HL-60 (cell line): ENCODE results near the gene MEOX1.

Experiments
- DNase-seq, 2 experiments: peaks; one replicate each; pipeline ENCODE4 v3.0.0-alpha.2; 2010 to 2020; ENCODE audit warnings: low read depth in 1 of 2, low spot score in 1 of 2
- H3K27ac ChIP-seq: fragments of 250-450 bp; sonication (Bioruptor Pico); replicated peaks from 2 replicates; pipeline ENCODE4 v1.5.1; 2020; ENCODE audit warnings: mild to moderate bottlenecking, moderate library complexity
- H3K27me3 ChIP-seq: fragments of 250-450 bp; sonication (Bioruptor Pico); 2 replicates; pipeline ENCODE4 v1.5.1; 2021; ENCODE audit warnings: mild to moderate bottlenecking, moderate library complexity; ENCODE audit not compliant: insufficient read depth, poor library complexity, severe bottlenecking
- H3K4me3 ChIP-seq: replicated peaks from 2 replicates; pipeline ENCODE4 v1.5.1; 2011; ENCODE audit warnings: mild to moderate bottlenecking, control low read depth, low read length; ENCODE audit not compliant: insufficient read depth
- GABPA ChIP-seq: IDR thresholded peaks from 2 replicates; pipeline ENCODE4 v1.6.1; 2012; ENCODE audit warnings: low read depth
- POLR2AphosphoS5 ChIP-seq: IDR thresholded peaks from 2 replicates; pipeline ENCODE4 v1.6.1; 2012; ENCODE audit warnings: low read depth
- SPI1 ChIP-seq: IDR thresholded peaks from 2 replicates; pipeline ENCODE4 v1.6.1; 2012; ENCODE audit warnings: low read depth, mild to moderate bottlenecking, borderline replicate concordance
- TF ChIP-seq, protein P1 (sequence below): IDR thresholded peaks from 2 replicates; pipeline ENCODE4 v1.6.1; 2012; ENCODE audit warnings: low read depth; ENCODE audit not compliant: insufficient replicate concordance
- TF ChIP-seq, protein P2 (sequence below): IDR thresholded peaks from one replicate; pipeline ENCODE4 v1.5.1; 2011; ENCODE audit warnings: low read length, control low read depth, inconsistent platforms; ENCODE audit not compliant: insufficient read depth

MEOX1 gene

DNA sequence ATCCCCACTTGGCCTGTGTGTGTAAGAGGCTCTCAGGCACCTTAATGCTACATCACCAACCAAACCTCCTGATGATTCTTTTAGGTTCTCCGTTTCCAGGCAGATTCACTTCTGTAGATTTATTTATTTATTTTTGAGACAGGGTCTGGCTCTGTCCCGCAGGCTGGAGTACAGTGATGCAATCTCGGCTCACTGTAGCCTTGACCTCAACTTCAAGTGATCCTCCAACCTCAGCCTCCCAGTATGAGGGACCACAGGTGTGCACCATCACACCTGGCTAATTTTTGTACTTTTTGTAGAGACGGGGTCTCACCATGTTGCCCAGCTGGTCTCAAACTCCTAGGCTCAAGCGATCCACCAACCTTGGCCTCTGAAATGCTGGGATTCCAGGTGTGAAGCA, 12.7 kb upstream of the MEOX1 start:
- peaks cover 4% of the 10 kb centered on the region for H3K27me3 ChIP-seq
- no peak for TF ChIP-seq GABPA
- no peak for TF ChIP-seq SPI1
- TF ChIP-seq, protein P1, sequence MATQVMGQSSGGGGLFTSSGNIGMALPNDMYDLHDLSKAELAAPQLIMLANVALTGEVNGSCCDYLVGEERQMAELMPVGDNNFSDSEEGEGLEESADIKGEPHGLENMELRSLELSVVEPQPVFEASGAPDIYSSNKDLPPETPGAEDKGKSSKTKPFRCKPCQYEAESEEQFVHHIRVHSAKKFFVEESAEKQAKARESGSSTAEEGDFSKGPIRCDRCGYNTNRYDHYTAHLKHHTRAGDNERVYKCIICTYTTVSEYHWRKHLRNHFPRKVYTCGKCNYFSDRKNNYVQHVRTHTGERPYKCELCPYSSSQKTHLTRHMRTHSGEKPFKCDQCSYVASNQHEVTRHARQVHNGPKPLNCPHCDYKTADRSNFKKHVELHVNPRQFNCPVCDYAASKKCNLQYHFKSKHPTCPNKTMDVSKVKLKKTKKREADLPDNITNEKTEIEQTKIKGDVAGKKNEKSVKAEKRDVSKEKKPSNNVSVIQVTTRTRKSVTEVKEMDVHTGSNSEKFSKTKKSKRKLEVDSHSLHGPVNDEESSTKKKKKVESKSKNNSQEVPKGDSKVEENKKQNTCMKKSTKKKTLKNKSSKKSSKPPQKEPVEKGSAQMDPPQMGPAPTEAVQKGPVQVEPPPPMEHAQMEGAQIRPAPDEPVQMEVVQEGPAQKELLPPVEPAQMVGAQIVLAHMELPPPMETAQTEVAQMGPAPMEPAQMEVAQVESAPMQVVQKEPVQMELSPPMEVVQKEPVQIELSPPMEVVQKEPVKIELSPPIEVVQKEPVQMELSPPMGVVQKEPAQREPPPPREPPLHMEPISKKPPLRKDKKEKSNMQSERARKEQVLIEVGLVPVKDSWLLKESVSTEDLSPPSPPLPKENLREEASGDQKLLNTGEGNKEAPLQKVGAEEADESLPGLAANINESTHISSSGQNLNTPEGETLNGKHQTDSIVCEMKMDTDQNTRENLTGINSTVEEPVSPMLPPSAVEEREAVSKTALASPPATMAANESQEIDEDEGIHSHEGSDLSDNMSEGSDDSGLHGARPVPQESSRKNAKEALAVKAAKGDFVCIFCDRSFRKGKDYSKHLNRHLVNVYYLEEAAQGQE, result no peak
- no peak for TF ChIP-seq POLR2AphosphoS5
- TF ChIP-seq, protein P2, sequence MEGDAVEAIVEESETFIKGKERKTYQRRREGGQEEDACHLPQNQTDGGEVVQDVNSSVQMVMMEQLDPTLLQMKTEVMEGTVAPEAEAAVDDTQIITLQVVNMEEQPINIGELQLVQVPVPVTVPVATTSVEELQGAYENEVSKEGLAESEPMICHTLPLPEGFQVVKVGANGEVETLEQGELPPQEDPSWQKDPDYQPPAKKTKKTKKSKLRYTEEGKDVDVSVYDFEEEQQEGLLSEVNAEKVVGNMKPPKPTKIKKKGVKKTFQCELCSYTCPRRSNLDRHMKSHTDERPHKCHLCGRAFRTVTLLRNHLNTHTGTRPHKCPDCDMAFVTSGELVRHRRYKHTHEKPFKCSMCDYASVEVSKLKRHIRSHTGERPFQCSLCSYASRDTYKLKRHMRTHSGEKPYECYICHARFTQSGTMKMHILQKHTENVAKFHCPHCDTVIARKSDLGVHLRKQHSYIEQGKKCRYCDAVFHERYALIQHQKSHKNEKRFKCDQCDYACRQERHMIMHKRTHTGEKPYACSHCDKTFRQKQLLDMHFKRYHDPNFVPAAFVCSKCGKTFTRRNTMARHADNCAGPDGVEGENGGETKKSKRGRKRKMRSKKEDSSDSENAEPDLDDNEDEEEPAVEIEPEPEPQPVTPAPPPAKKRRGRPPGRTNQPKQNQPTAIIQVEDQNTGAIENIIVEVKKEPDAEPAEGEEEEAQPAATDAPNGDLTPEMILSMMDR, result no peak
- no peak for DNase-seq
- no peak overlapping the region for H3K4me3 ChIP-seq
- no peak overlapping the region for H3K27ac ChIP-seq

DNA sequence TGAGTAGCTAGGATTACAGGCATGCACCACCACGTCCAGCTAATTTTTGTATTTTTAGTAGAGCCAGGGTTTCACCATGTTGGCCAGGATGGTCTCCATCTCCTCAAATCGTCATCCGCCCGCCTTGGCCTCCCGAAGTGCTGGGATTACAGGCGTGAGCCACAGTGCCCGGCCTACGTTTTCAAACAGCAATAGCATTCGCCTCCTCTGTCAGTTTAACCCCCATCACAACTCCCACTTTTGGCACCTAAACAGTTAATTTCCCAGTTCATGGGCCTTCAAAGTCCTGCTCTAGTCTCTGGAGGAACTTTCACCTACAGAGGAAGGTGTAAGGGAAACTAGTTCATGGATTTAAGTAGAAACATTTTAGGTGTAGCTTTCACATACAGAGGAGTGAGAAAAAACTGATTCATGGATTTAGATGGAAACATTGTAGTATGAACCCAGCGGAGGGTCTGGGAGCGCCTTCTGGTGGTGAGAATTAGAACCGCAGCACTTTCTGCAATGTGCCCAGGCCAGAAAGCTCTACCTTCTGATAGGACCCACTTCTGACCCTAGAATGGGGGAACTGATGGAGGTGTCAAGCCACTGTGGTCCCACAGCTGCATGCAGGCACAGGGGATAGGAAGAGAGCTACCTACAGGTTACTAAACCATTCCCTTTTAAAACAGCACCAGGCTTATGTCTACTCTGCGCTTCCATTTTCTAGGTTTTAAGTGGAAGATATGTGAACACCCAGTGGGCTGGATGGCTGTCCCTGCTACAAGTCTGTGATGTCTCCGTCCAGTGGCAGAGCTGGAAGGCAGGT, 12.0 kb upstream of the MEOX1 start:
- TF ChIP-seq POLR2AphosphoS5, result no peak
- TF ChIP-seq, protein P2, result peak; percentile 93
- no peak for TF ChIP-seq GABPA
- TF ChIP-seq SPI1, result no peak
- TF ChIP-seq, protein P1, result no peak
- no peaks in the 10 kb centered on the region for H3K27me3 ChIP-seq
- peak; percentile 25 to 48 for DNase-seq
- no peak overlapping the region for H3K4me3 ChIP-seq
- no peak overlapping the region for H3K27ac ChIP-seq

DNA sequence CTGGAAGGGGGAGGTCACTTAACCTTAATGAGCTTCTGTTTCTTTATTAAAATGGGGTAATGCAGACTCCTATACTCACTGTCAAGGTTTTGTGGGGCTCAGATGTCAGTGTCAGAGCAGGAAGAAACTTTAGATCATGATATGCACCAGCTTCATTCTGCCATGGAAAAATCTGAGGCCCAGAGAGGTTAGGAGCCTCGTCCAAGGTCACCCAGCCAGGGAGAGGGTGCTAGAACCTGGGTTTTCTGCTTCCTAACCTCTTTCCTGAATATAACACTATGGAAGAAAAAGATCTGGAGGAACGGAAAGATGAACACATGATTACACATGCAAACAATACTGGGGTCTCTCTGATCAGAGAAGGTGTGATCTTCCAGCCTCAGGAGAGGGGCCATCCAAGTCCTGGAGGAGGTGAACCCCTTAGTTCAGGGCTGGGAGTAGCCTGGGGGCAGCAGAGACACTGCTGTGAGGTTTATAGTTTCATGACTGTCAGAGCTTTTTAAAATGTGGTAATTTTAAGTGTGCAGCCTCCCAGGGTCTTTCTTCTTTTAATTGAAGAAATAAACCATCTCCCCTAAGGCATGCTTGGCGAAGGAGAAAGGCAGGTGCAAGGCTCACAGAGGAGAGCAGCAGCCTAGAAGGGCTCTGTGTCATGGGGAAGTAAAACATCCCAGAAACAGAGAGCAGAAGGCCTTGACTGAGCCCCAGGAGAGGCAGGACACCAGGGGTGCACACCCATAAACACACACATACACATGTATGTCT, 10.2 kb upstream of the MEOX1 start:
- TF ChIP-seq SPI1 (no peak), POLR2AphosphoS5 (no peak), GABPA (no peak)
- TF ChIP-seq, protein P2, result no peak
- TF ChIP-seq, protein P1, result no peak
- H3K27me3 ChIP-seq, result no peaks in the 10 kb centered on the region
- no peak overlapping the region for H3K4me3 ChIP-seq
- no peak overlapping the region for H3K27ac ChIP-seq
- DNase-seq, result no peak
